AG04450 (cell line): ENCODE data around the gene CUEDC1. TPM values are rescaled to one million over a fixed set of nuclear protein-coding genes. Genes with fewer than 3 reads are reported as not detected.
A peak's percentile ranks its signal among the peaks of the same experiment; 100 is the strongest.

ENCODE experiments used
- CTCF ChIA-PET: fragments of 300-600, 350-600 bp; formaldehyde crosslinking; extraction: SDS; loops from one replicate; lab custom pipeline; 2022; ENCODE audit warnings: antibody characterized with exemption, inconsistent platforms; lab: Charles Lee
- POLR2A ChIA-PET: fragments of 350-600 bp; formaldehyde crosslinking; extraction: SDS; loops from one replicate; lab custom pipeline; 2021; ENCODE audit warnings: antibody characterized with exemption, inconsistent platforms; lab: Yijun Ruan, JAX
- DNase-seq: peaks from one replicate; pipeline ENCODE4 v3.0.0-alpha.2; 2011; ENCODE audit warnings: low read depth, low spot score
- H3K27ac ChIP-seq: one replicate; pipeline ENCODE4 v1.5.1; 2012; ENCODE audit warnings: low read depth, low read length, control low read depth
- H3K27me3 ChIP-seq: one replicate; pipeline ENCODE4 v1.6.0; 2012; ENCODE audit warnings: low read length; ENCODE audit not compliant: control insufficient read depth, insufficient read depth
- H3K4me3 ChIP-seq: 2 replicates; pipeline ENCODE4 v1.5.1; 2011; ENCODE audit warnings: mild to moderate bottlenecking, low read depth, low read length, control low read depth
- H3K9me3 ChIP-seq: 2 replicates; pipeline ENCODE4 v1.5.1; 2012; ENCODE audit warnings: low read length; ENCODE audit not compliant: control insufficient read depth, insufficient read depth
- polyA plus RNA-seq: library from polyadenylated mRNA; depleted of rRNA; stranded (reverse); fragments of >200 nt; gene quantifications from 2 replicates; pipeline ENCODE4 v1.2.3, GENCODE V29; 2011
- TF ChIP-seq, protein P1 (sequence below): IDR thresholded peaks from 2 replicates; pipeline ENCODE4 v1.5.1; 2011; ENCODE audit warnings: low read depth, low read length, control low read depth, inconsistent platforms

CUEDC1 gene
- polyA plus RNA-seq, 1 experiment: 21.6 TPM

GRCh38 chr17:57866723-57867122, 88.5 kb downstream of the CUEDC1 start:
- H3K4me3 ChIP-seq: no peak overlapping the region
- no peak overlapping the region for H3K27ac ChIP-seq
- TF ChIP-seq, protein P1, sequence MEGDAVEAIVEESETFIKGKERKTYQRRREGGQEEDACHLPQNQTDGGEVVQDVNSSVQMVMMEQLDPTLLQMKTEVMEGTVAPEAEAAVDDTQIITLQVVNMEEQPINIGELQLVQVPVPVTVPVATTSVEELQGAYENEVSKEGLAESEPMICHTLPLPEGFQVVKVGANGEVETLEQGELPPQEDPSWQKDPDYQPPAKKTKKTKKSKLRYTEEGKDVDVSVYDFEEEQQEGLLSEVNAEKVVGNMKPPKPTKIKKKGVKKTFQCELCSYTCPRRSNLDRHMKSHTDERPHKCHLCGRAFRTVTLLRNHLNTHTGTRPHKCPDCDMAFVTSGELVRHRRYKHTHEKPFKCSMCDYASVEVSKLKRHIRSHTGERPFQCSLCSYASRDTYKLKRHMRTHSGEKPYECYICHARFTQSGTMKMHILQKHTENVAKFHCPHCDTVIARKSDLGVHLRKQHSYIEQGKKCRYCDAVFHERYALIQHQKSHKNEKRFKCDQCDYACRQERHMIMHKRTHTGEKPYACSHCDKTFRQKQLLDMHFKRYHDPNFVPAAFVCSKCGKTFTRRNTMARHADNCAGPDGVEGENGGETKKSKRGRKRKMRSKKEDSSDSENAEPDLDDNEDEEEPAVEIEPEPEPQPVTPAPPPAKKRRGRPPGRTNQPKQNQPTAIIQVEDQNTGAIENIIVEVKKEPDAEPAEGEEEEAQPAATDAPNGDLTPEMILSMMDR: no peak
- CTCF ChIA-PET: interaction anchor here (1.3 to 5.9 kb wide), 4 partner anchors 8 to 133 kb away, joined by 3 to 52 read pairs (median 7); no protein-coding TSS in a partner anchor
- peaks cover 3% of the 10 kb centered on the region; the same call in 1 of the 2 replicates for H3K9me3 ChIP-seq
- POLR2A ChIA-PET: no interaction called here
- H3K27me3 ChIP-seq: no peaks in the 10 kb centered on the region
- no peak for DNase-seq

- no peak for DNase-seq
- Histone ChIP-seq H3K27me3 (no peaks in the 10 kb centered on the region), H3K9me3 (peaks cover 3% of the 10 kb centered on the region; the same call in 1 of the 2 replicates), H3K27ac (no peak overlapping the region), H3K4me3 (no peak overlapping the region)
- CTCF ChIA-PET: interaction anchor here (0.6 to 5.9 kb wide), 4 partner anchors 9 to 134 kb away, joined by 3 to 52 read pairs (median 4); no protein-coding TSS in a partner anchor
- POLR2A ChIA-PET: no interaction called here
- TF ChIP-seq, protein P1: no peak
Observed at GRCh38 chr17:57866319-57866718, 88.9 kb downstream of the CUEDC1 start.

DNA sequence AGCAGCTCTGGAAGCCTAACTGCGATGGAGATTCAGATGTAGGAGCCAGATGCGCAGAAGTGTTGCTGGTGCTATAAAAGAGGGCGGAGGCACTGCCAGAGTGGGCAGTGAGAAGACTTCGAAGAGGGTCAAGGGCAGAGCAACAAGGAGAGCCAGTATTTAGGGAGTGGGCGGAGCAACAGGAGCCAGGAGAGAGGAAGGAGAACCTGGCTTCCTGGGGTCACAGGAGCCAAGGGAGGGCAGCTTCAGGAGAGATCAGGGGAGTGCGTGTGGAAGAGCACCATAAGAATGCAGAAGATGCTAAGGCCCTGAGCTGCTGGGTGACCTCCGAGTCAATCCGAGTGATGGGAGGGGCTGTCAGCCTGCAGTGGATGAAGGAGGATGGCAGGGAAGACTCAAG, 90.9 kb downstream of the CUEDC1 start:
- no peak for DNase-seq
- Histone ChIP-seq H3K27me3 (no peaks in the 10 kb centered on the region), H3K27ac (no peak overlapping the region), H3K9me3 (peaks cover 3% of the 10 kb centered on the region; the same call in 1 of the 2 replicates), H3K4me3 (no peak overlapping the region)
- CTCF ChIA-PET: interaction anchor here (0.6 to 17.7 kb wide), 3 partner anchors 11 to 134 kb away, joined by 3 to 661 read pairs (median 3); no protein-coding TSS in a partner anchor
- POLR2A ChIA-PET: no interaction called here
- TF ChIP-seq, protein P1: no peak

DNA sequence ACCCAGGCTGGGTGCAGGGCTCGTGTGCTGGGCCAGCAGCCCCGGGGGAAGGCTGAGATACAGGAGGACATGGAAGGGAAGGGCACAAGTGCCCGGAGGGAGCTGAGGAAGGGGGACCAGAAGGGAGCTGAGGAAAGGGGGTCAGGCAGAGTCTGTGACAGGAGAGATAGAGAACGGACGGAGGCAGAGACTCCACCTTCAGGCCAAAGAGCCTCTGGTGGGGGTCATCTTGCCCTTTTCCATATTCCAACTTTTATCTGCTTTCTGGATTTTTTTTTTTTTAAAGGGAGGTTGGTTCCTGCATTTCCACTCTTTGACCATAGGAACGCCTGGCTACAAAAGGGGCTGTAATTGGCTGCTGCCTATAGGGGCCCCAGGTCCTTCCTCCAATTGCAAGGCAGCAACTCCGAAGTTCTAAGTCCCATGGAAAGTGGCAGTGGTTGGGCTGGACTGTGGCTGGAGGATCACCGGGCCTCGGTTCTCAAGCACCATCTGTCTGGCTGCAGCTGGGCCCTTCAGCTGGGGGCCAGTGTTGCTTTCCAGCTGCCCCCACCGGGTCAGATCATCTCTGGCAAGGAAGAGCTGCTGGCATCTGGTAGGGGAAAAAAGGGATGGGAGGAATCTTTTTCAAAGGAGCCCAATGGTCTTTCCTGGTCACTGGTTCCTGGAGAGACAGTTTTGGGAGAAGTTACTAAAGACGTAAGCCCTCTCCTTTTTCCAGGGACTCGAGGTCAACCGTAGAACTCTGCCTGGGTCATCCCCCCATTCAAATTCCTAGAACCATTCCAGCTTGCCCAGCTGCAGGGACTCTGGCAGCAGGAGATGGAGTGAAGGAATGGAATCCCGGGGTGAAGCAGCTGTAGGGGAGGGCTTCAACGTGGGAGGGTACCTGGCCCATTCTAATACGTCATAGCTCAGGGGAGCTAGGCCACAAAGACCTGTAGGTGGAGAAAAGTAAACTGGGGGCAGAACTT, 92.2 kb downstream of the CUEDC1 start:
- Histone ChIP-seq H3K27ac (peak overlapping the region; percentile 31), H3K4me3 (no peak overlapping the region), H3K9me3 (no peaks in the 10 kb centered on the region), H3K27me3 (no peaks in the 10 kb centered on the region)
- TF ChIP-seq, protein P1: no peak
- CTCF ChIA-PET: interaction anchor here (1.3 to 17.7 kb wide), 2 partner anchors 89 to 135 kb away, joined by 3 to 661 read pairs; no protein-coding TSS in a partner anchor
- no peak for DNase-seq
- POLR2A ChIA-PET: interaction anchor here (0.7 kb wide), 1 partner anchor 83 kb away, joined by 5 read pairs; no protein-coding TSS in a partner anchor
